ENCODE results near the gene KLF5.

Gene KLF5

DNA sequence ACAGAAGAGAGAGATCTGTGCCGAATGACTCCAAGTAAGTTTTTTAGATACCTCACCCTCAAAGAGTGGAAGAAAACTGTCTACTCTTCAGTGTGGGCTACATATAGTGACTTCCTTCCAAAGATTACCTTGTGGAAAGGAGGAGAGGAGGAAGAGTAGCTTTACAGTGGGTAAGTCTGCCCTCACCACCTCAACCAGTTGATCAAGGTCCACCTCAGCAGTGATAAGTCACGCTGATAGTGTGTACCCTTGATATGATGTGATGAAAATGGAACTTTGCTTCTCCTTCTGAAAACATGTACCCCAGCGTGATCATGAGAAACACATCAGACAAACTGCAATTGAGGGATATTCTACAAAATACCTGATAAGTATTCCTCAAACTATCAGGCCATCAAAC is 20.6 kb downstream of the KLF5 start:
- no peak for TF ChIP-seq Cebpa-rat (IDR thresholded peaks at IDR 0.05)
- Histone ChIP-seq H3K9ac (no peak overlapping the region), H3K27me3 (no peaks in the 10 kb centered on the region)

GRCh38 chr13:73081256-73081915 is 22.6 kb downstream of the KLF5 start:
- Histone ChIP-seq H3K4me2 (no peak overlapping the region), H4K20me1 (no peaks in the 10 kb centered on the region), H3K27me3 (no peaks in the 10 kb centered on the region), H3K36me3 (no peaks in the 10 kb centered on the region), H3K4me3 (no peak overlapping the region), H3K9ac (no peak overlapping the region), H3K9me3 (no peaks in the 10 kb centered on the region), H3K27ac (no peak overlapping the region), H3K4me1 (no peaks in the 10 kb centered on the region)
- no peak for TF ChIP-seq Cebpa-rat (IDR thresholded peaks at IDR 0.05)

More for the DNA sequence above, 20.6 kb downstream of the KLF5 start:
- no peak overlapping the region for H3K4me3 ChIP-seq
- H3K4me1 ChIP-seq: peaks cover 3% of the 10 kb centered on the region
- H4K20me1 ChIP-seq: no peaks in the 10 kb centered on the region
- H3K36me3 ChIP-seq: no peaks in the 10 kb centered on the region
- no peaks in the 10 kb centered on the region for H3K9me3 ChIP-seq
- H3K27ac ChIP-seq: no peak overlapping the region
- H3K4me2 ChIP-seq: no peak overlapping the region

- H3K4me1 ChIP-seq: no peaks in the 10 kb centered on the region
- H3K4me3 ChIP-seq: no peak overlapping the region
- no peaks in the 10 kb centered on the region for H4K20me1 ChIP-seq
- no peaks in the 10 kb centered on the region; the same call in 1 of the 2 replicates for H3K9me3 ChIP-seq
- no peak overlapping the region for H3K9ac ChIP-seq
- H3K27me3 ChIP-seq: no peaks in the 10 kb centered on the region
- no peak overlapping the region for H3K4me2 ChIP-seq
- TF ChIP-seq Cebpa-rat (IDR thresholded peaks at IDR 0.05): no peak
- H3K36me3 ChIP-seq: no peaks in the 10 kb centered on the region
- H3K27ac ChIP-seq: no peak overlapping the region
Measured at GRCh38 chr13:73082471-73082870, 23.7 kb downstream of the KLF5 start.

DNA sequence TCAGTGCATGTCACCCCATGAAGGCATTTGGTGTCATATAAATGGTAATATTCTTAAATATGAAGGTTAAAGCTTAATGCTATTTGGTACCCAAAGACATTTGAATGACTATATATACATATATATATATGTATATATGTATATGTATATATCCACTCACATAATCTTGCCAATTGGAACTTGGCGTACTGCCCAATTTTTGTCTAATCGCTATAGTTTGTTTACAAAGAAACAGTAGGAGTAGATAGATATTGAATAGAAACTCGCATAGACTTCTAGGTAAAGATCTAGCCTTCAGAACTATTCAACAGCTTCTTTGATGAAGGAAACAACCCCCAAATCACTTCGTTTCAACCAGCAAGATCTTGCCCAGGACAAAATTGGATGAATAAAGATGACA is 24.1 kb downstream of the KLF5 start:
- no peaks in the 10 kb centered on the region for H3K4me1 ChIP-seq
- no peak overlapping the region for H3K4me3 ChIP-seq
- H4K20me1 ChIP-seq: no peaks in the 10 kb centered on the region
- H3K9me3 ChIP-seq: peaks cover 4% of the 10 kb centered on the region; the same call in 1 of the 2 replicates
- H3K27ac ChIP-seq: no peak overlapping the region
- no peak overlapping the region for H3K4me2 ChIP-seq
- no peaks in the 10 kb centered on the region for H3K36me3 ChIP-seq
- H3K27me3 ChIP-seq: no peaks in the 10 kb centered on the region
- H3K9ac ChIP-seq: no peak overlapping the region
- no peak for TF ChIP-seq Cebpa-rat (IDR thresholded peaks at IDR 0.05)

- Histone ChIP-seq H3K36me3 (no peaks in the 10 kb centered on the region), H3K4me2 (no peak overlapping the region), H3K4me3 (no peak overlapping the region), H3K9ac (no peak overlapping the region), H3K9me3 (peaks cover 15% of the 10 kb centered on the region), H3K27me3 (no peaks in the 10 kb centered on the region), H4K20me1 (no peaks in the 10 kb centered on the region), H3K27ac (no peak overlapping the region), H3K4me1 (no peaks in the 10 kb centered on the region)
- TF ChIP-seq Cebpa-rat (IDR thresholded peaks at IDR 0.05): no peak
Measured at GRCh38 chr13:73088332-73088935, 29.6 kb downstream of the KLF5 start.

DNA sequence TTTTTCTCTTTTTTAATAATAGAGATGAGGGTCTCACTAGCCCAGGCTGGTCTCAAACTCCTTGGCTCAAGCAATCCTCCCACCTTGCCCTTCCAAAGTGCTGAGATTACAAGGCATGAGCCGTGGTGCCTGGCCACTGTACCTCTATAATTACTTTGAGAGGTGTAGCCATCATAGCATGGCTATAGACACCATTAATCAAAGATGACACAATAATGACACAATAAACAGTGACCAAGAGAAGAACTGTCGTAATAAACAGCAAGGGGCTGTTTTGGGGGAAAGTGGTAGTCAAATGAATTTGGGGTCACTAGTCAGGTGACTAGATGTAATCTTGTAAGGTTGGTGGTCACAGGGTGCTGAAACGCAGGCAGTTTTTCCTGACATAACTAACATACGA is 30.4 kb downstream of the KLF5 start:
- Histone ChIP-seq H3K4me3 (no peak overlapping the region), H4K20me1 (no peaks in the 10 kb centered on the region), H3K4me2 (no peak overlapping the region), H3K9me3 (peaks cover 15% of the 10 kb centered on the region), H3K27ac (no peak overlapping the region), H3K36me3 (no peaks in the 10 kb centered on the region), H3K27me3 (no peaks in the 10 kb centered on the region), H3K9ac (no peak overlapping the region), H3K4me1 (no peaks in the 10 kb centered on the region)
- TF ChIP-seq Cebpa-rat (IDR thresholded peaks at IDR 0.05): no peak

DNA sequence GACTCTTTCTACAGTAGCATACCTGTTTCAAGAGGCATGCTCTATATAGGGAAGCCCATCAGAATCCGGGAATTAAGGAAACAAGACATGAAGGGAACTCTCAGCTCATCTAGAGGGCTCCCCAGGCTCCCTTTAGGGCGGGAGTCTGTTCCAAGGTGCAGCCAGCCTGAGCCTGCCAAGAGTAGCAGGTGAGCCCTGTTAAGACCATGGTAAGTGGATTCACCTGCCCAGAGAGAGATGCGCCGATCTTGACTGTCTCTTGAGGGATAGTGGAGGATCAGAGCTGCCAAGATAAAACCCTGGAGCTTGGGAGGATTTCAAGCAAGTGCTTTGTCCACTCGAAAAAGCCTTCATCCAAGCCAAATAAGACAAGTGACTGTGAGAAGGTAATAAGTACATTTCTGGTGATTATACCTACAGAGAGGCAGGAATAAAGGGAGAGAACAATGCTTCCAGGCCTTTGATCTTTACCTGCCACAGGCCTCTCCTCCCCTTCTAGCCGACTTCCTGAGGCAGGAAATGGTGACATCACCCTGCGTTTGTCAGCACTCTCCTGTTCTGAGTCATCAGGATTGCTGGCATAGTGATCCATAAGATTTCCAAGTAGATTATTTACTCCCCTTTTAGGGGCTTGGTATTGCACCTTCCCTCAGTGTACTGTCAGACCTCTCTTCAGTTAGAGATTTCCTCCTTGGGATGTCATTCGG is 31.5 kb downstream of the KLF5 start:
- Histone ChIP-seq H3K4me3 (no peak overlapping the region), H3K4me2 (no peak overlapping the region), H3K4me1 (no peaks in the 10 kb centered on the region), H3K27ac (no peak overlapping the region), H3K27me3 (no peaks in the 10 kb centered on the region), H3K36me3 (no peaks in the 10 kb centered on the region), H3K9ac (no peak overlapping the region), H4K20me1 (no peaks in the 10 kb centered on the region), H3K9me3 (peaks cover 15% of the 10 kb centered on the region)
- TF ChIP-seq Cebpa-rat (IDR thresholded peaks at IDR 0.05): no peak

GRCh38 chr13:73090823-73091187 is 32.0 kb downstream of the KLF5 start:
- H3K4me3 ChIP-seq: no peak overlapping the region
- no peaks in the 10 kb centered on the region for H3K27me3 ChIP-seq
- H3K27ac ChIP-seq: no peak overlapping the region
- no peaks in the 10 kb centered on the region for H4K20me1 ChIP-seq
- H3K9me3 ChIP-seq: peaks cover 15% of the 10 kb centered on the region
- TF ChIP-seq Cebpa-rat (IDR thresholded peaks at IDR 0.05): no peak
- no peaks in the 10 kb centered on the region for H3K36me3 ChIP-seq
- no peak overlapping the region for H3K4me2 ChIP-seq
- H3K9ac ChIP-seq: no peak overlapping the region
- H3K4me1 ChIP-seq: no peaks in the 10 kb centered on the region

GRCh38 chr13:73092829-73093228 is 34.0 kb downstream of the KLF5 start:
- no peak for TF ChIP-seq Cebpa-rat (IDR thresholded peaks at IDR 0.05)
- Histone ChIP-seq H4K20me1 (no peaks in the 10 kb centered on the region), H3K36me3 (no peaks in the 10 kb centered on the region), H3K9ac (no peak overlapping the region), H3K4me2 (no peak overlapping the region), H3K9me3 (peaks cover 14% of the 10 kb centered on the region), H3K4me3 (no peak overlapping the region), H3K4me1 (no peaks in the 10 kb centered on the region), H3K27me3 (no peaks in the 10 kb centered on the region), H3K27ac (no peak overlapping the region)

- TF ChIP-seq Cebpa-rat (IDR thresholded peaks at IDR 0.05): no peak
- Histone ChIP-seq H3K36me3 (no peaks in the 10 kb centered on the region), H3K4me1 (peaks cover 5% of the 10 kb centered on the region; the same call in 1 of the 2 replicates), H3K4me2 (no peak overlapping the region), H4K20me1 (no peaks in the 10 kb centered on the region), H3K27ac (no peak overlapping the region), H3K9ac (no peak overlapping the region), H3K4me3 (no peak overlapping the region), H3K27me3 (no peaks in the 10 kb centered on the region), H3K9me3 (0 out of 2 replicates have a peak, but pooled peaks cover 3% of the 10 kb centered on the region)
Measured at GRCh38 chr13:73096173-73096572, 37.4 kb downstream of the KLF5 start.
